WTC11 (cell line): ENCODE measurements around the gene PI4KA.

Experiments used
- CTCF ChIP-seq: fragments of 200-600 bp; IDR thresholded peaks from 2 replicates; pipeline ENCODE4 v1.8.0; 2022; ENCODE audit warnings: antibody characterized with exemption
- SMAD4 ChIP-seq: sonication (generic); formaldehyde crosslinking; IDR thresholded peaks from 2 replicates; pipeline ENCODE4 v1.8.0; 2022; ENCODE audit warnings: mild to moderate bottlenecking, missing genetic modification reagents
- ZNF232 ChIP-seq: sonication (generic); formaldehyde crosslinking; IDR thresholded peaks from 2 replicates; pipeline ENCODE4 v1.8.0; 2022; ENCODE audit warnings: mild to moderate bottlenecking, missing genetic modification reagents

GRCh38 chr22:20881869-20882815, 23.5 kb upstream of the PI4KA start:
- TF ChIP-seq SMAD4 (CRISPR knock-in tag) (no peak), CTCF (no peak), ZNF232 (CRISPR knock-in tag) (no peak)
